BJ (cell line): ENCODE data around the gene KLK6. TPM values are rescaled to one million over a fixed set of nuclear protein-coding genes. Genes with fewer than 3 reads are reported as not detected.

Experiments used
- CTCF ChIA-PET: fragments of 350-600 bp; formaldehyde crosslinking; extraction: SDS; loops from one replicate; lab custom pipeline; 2021; ENCODE audit warnings: antibody characterized with exemption, inconsistent platforms; lab: Yijun Ruan, JAX
- POLR2A ChIA-PET: fragments of 300-600 bp; sonication (Branson Sonifier 250); formaldehyde crosslinking; extraction: SDS; loops from one replicate; lab custom pipeline; 2021; ENCODE audit warnings: antibody characterized with exemption; lab: Charles Lee
- DNase-seq: peaks from one replicate; pipeline ENCODE4 v3.0.0-alpha.2; 2011; ENCODE audit warnings: low read depth
- H3K27me3 ChIP-seq: 2 replicates; pipeline ENCODE4 v1.6.0; 2011; ENCODE audit warnings: low read length; ENCODE audit not compliant: control insufficient read depth, insufficient read depth
- H3K36me3 ChIP-seq: 2 replicates; pipeline ENCODE4 v1.5.1; 2011; ENCODE audit warnings: low read length; ENCODE audit not compliant: control insufficient read depth, insufficient read depth
- H3K4me3 ChIP-seq: 2 replicates; pipeline ENCODE4 v1.5.1; 2011; ENCODE audit warnings: low read depth, mild to moderate bottlenecking, control low read depth, low read length
- CTCF ChIP-seq: IDR thresholded peaks from 2 replicates; pipeline ENCODE4 v1.5.1; 2011; ENCODE audit warnings: low read depth, mild to moderate bottlenecking, control low read depth, inconsistent platforms, low read length, moderate library complexity; ENCODE audit not compliant: insufficient read depth
- polyA plus RNA-seq: library from polyadenylated mRNA; depleted of rRNA; stranded (reverse); fragments of >200 nt; gene quantifications from 2 replicates; pipeline ENCODE4 v1.2.3, GENCODE V29; 2011

KLK6 gene
- polyA plus RNA-seq, 1 experiment = not detected

GRCh38 chr19:50943074-50943828 is 26.1 kb downstream of the KLK6 start:
- Histone ChIP-seq H3K36me3 (no peaks in the 10 kb centered on the region), H3K4me3 (no peak overlapping the region), H3K27me3 (no peaks in the 10 kb centered on the region)
- no peak for DNase-seq
- ChIA-PET CTCF (interaction anchor here (2.5 kb wide), 1 partner anchor 21 kb away, joined by 7 read pairs; no protein-coding TSS in a partner anchor), POLR2A (no interaction called here)
- TF ChIP-seq CTCF = no peak

- H3K36me3 ChIP-seq = no peaks in the 10 kb centered on the region
- POLR2A ChIA-PET = no interaction called here
- TF ChIP-seq CTCF = no peak
- no peak overlapping the region for H3K4me3 ChIP-seq
- no peak for DNase-seq
- CTCF ChIA-PET = no interaction called here
- H3K27me3 ChIP-seq = no peaks in the 10 kb centered on the region
Observed at GRCh38 chr19:50939596-50939995, 29.8 kb downstream of the KLK6 start.

- ChIA-PET CTCF (interaction anchor here (1.8 to 4.4 kb wide), 2 partner anchors 11 to 240 kb away, joined by 3 to 22 read pairs; no protein-coding TSS in a partner anchor), POLR2A (no interaction called here)
Observed at GRCh38 chr19:50933640-50934039, 35.8 kb downstream of the KLK6 start.

GRCh38 chr19:50932690-50933083 is 36.7 kb downstream of the KLK6 start:
- no peak overlapping the region for H3K4me3 ChIP-seq
- H3K36me3 ChIP-seq = no peaks in the 10 kb centered on the region
- ChIA-PET POLR2A (no interaction called here), CTCF (interaction anchor here (4.4 kb wide), 1 partner anchor 10 kb away, joined by 22 read pairs; no protein-coding TSS in a partner anchor)
- no peak for TF ChIP-seq CTCF
- DNase-seq = no peak
- H3K27me3 ChIP-seq = no peaks in the 10 kb centered on the region

More at GRCh38 chr19:50933640-50934039, 35.8 kb downstream of the KLK6 start:
- Histone ChIP-seq H3K27me3 (no peaks in the 10 kb centered on the region), H3K36me3 (no peaks in the 10 kb centered on the region), H3K4me3 (no peak overlapping the region)
- no peak for DNase-seq
- TF ChIP-seq CTCF = no peak

- Histone ChIP-seq H3K4me3 (no peak overlapping the region), H3K36me3 (no peaks in the 10 kb centered on the region), H3K27me3 (no peaks in the 10 kb centered on the region)
- ChIA-PET CTCF (interaction anchor here (4.4 kb wide), 1 partner anchor 9 kb away, joined by 22 read pairs; no protein-coding TSS in a partner anchor), POLR2A (no interaction called here)
- DNase-seq = no peak
- TF ChIP-seq CTCF = no peak
Observed at GRCh38 chr19:50932018-50932689, 37.2 kb downstream of the KLK6 start.
